Fibroblast of lung (primary cell): Measurements from ENCODE around the gene ZNF135.

Experiments
- CTCF ChIP-seq, 2 donors: IDR thresholded peaks in 1 of 2; conservative IDR thresholded peaks in 1 of 2; 1 replicate in 1 of 2; 2 replicates in 1 of 2; pipeline ENCODE4 v1.5.1; 2011 to 2012; ENCODE audit warnings: low read length in 2 of 2, control low read depth in 1 of 2, inconsistent platforms in 1 of 2, low read depth in 1 of 2, mild to moderate bottlenecking in 1 of 2
- EZH2 ChIP-seq: IDR thresholded peaks from 2 replicates; pipeline ENCODE4 v1.5.1; 2012; ENCODE audit warnings: low read length, control low read depth, mild to moderate bottlenecking; ENCODE audit errors: missing control alignments

- TF ChIP-seq CTCF (conservative IDR thresholded peaks at IDR 0.05 in 1 of 2, IDR thresholded peaks at IDR 0.05 in 1 of 2; ENCODE audit: low read depth in 1 of 2, low read length in 2 of 2) (no peak), EZH2 (no peak)
Measured at GRCh38 chr19:58108546-58108817, 49.4 kb downstream of the ZNF135 start.
